CD4-positive, alpha-beta memory T cell (primary cell): ENCODE measurements around the gene NR5A1. TPM values are rescaled to one million over a fixed set of nuclear protein-coding genes. Genes with fewer than 3 reads are reported as not detected.
A peak's percentile ranks its signal among the peaks of the same experiment; 100 is the strongest.

Experiments used
- CTCF ChIA-PET: fragments of 350-600 bp; sonication (Branson Sonifier 250); formaldehyde crosslinking; loops from one replicate; lab custom pipeline; 2021; ENCODE audit warnings: inconsistent platforms; ENCODE audit not compliant: partially characterized antibody; lab: Charles Lee
- POLR2A ChIA-PET: fragments of 350-600 bp; sonication (Branson Sonifier 250); formaldehyde crosslinking; loops from one replicate; lab custom pipeline; 2021; ENCODE audit not compliant: partially characterized antibody; lab: Charles Lee
- DNase-seq, 5 donors: peaks; one replicate each; pipeline versions ENCODE4 v3.0.0 to v3.0.0-alpha.2; 2020 to 2022; ENCODE audit warnings: mixed read lengths in 1 of 5
- H3K27ac ChIP-seq: one replicate; pipeline ENCODE4 v1.7.0; 2013; ENCODE audit warnings: low read depth, low read length
- H3K27me3 ChIP-seq: 2 replicates; pipeline ENCODE4 v1.7.0; 2013; ENCODE audit warnings: mild to moderate bottlenecking, low read length, moderate library complexity; ENCODE audit not compliant: insufficient read depth
- H3K36me3 ChIP-seq: 2 replicates; pipeline ENCODE4 v1.7.0; 2013; ENCODE audit warnings: mild to moderate bottlenecking, low read length, moderate library complexity; ENCODE audit not compliant: insufficient read depth
- H3K4me1 ChIP-seq: 2 replicates; pipeline ENCODE4 v1.7.0; 2013; ENCODE audit warnings: mild to moderate bottlenecking, low read length, moderate library complexity; ENCODE audit not compliant: insufficient read depth
- H3K4me3 ChIP-seq, 2 donors: one replicate each; pipeline ENCODE4 v1.7.0; 2013; ENCODE audit warnings: low read length in 2 of 2, mild to moderate bottlenecking in 1 of 2
- H3K9me3 ChIP-seq, 2 donors: one replicate each; pipeline ENCODE4 v1.7.0; 2013; ENCODE audit warnings: low read length in 2 of 2, control low read depth in 1 of 2; ENCODE audit not compliant: control insufficient read depth in 1 of 2
- H3K27ac Mint-ChIP-seq, 7 donors: one replicate each; pipeline ENCODE4 v1.8.0; 2020 to 2021; ENCODE audit warnings: mixed read lengths in 7 of 7, mild to moderate bottlenecking in 6 of 7, inconsistent platforms in 3 of 7, moderate library complexity in 3 of 7
- H3K27me3 Mint-ChIP-seq, 2 donors: one replicate each; pipeline ENCODE4 v1.8.0; 2020 to 2021; ENCODE audit warnings: mixed read lengths in 2 of 2
- H3K36me3 Mint-ChIP-seq, 2 donors: one replicate each; pipeline ENCODE4 v1.8.0; 2020 to 2021; ENCODE audit warnings: mixed read lengths in 2 of 2, inconsistent platforms in 1 of 2, mild to moderate bottlenecking in 1 of 2
- H3K4me1 Mint-ChIP-seq, 4 donors: one replicate each; pipeline ENCODE4 v1.8.0; 2020 to 2021; ENCODE audit warnings: mixed read lengths in 4 of 4, mild to moderate bottlenecking in 1 of 4
- H3K4me3 Mint-ChIP-seq, 8 donors: one replicate each; pipeline ENCODE4 v1.8.0; 2020 to 2021; ENCODE audit warnings: mixed read lengths in 8 of 8, mild to moderate bottlenecking in 7 of 8, moderate library complexity in 6 of 8, inconsistent platforms in 3 of 8
- H3K9me3 Mint-ChIP-seq, 8 donors: one replicate each; pipeline ENCODE4 v1.8.0; 2020 to 2021; ENCODE audit warnings: mixed read lengths in 8 of 8, mild to moderate bottlenecking in 5 of 8, inconsistent platforms in 3 of 8, moderate library complexity in 1 of 8
- intact Hi-C: fragments of 100-400 bp; cut with micrococcal nuclease; formaldehyde crosslinking; loops from one replicate; pipeline ENCODE4 v1.15.1; 2023
- polyA plus RNA-seq, 2 donors: library from polyadenylated mRNA; unstranded; fragments of 300-500 nt; fragmentation: Illumina TruSeq; gene quantifications; one replicate each; pipeline ENCODE4 v1.2.3, GENCODE V29; 2021
- total RNA-seq, 2 experiments: library from RNA; stranded (reverse); gene quantifications; one replicate each; pipeline ENCODE4 v1.2.3, GENCODE V29; 2021

Gene NR5A1
- total RNA-seq: not detected
- polyA plus RNA-seq: not detected

GRCh38 chr9:124506931-124507879, at the start of gene NR5A1:
Gene NR5A1 (minus strand): TSS chr9:124507399. CDS start chr9:124503395, 4,004 bp downstream.
- Histone ChIP-seq H3K27me3 (no peaks in the 10 kb centered on the region), H3K4me3 (no peak within 1 kb of the TSS), H3K4me1 (no peaks in the 10 kb centered on the region), H3K27ac (no peak within 1 kb of the TSS), H3K9me3 (no peaks in the 10 kb centered on the region), H3K36me3 (no peaks in the 10 kb centered on the region)
- ChIA-PET POLR2A (no interaction called here), CTCF (no interaction called here)
- Mint-ChIP-seq H3K27me3 (peaks cover 12 to 17% of the 10 kb centered on the region in 2 donors), H3K36me3 (peaks cover 0 to 4% of the 10 kb centered on the region in 2 donors), H3K9me3 (peaks cover 0 to 2% (median 0%) of the 10 kb centered on the region in 8 donors), H3K27ac (no peak within 1 kb of the TSS), H3K4me3 (no peak within 1 kb of the TSS), H3K4me1 (peaks cover 3 to 8% (median 6%) of the 10 kb centered on the region in 4 donors)
- intact Hi-C loops: no loop called here
- DNase-seq: no peak

DNA sequence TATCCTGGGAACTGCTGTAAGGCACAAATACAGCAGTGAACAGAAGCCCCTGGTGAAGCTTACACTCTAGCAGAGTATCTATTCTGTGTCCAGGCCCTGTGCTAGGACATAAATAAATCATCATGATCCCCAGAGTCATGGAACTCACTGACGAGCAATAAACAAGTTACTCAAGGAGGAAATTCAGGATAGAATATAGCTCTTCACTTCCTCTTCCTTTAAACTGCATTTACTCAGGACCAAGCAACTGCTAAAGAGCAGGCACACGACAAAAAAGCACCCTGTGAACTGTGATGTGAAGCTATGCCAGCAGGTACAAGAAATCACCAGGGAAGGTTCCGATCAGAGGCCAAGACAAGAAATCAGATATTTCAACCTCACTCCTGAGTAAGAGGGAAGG, 47.8 kb upstream of the NR5A1 start:
- H3K9me3 ChIP-seq: no peaks in the 10 kb centered on the region
- peaks cover 6 to 10% of the 10 kb centered on the region in 2 donors for H3K27me3 Mint-ChIP-seq
- intact Hi-C loops: no loop called here
- no peak overlapping the region for H3K27ac ChIP-seq
- no peak overlapping the region for H3K4me3 Mint-ChIP-seq
- H3K27ac Mint-ChIP-seq: no peak overlapping the region
- no peaks in the 10 kb centered on the region for H3K36me3 Mint-ChIP-seq
- H3K36me3 ChIP-seq: no peaks in the 10 kb centered on the region
- DNase-seq: no peak
- no peaks in the 10 kb centered on the region for H3K4me1 ChIP-seq
- H3K4me3 ChIP-seq: no peak overlapping the region
- peaks cover 4% of the 10 kb centered on the region for H3K27me3 ChIP-seq
- no peaks in the 10 kb centered on the region for H3K4me1 Mint-ChIP-seq
- H3K9me3 Mint-ChIP-seq: no peaks in the 10 kb centered on the region
- POLR2A ChIA-PET: no interaction called here
- CTCF ChIA-PET: interaction anchor here (1.1 kb wide), 1 partner anchor 18 kb away, joined by 4 read pairs; no protein-coding TSS in a partner anchor

DNA sequence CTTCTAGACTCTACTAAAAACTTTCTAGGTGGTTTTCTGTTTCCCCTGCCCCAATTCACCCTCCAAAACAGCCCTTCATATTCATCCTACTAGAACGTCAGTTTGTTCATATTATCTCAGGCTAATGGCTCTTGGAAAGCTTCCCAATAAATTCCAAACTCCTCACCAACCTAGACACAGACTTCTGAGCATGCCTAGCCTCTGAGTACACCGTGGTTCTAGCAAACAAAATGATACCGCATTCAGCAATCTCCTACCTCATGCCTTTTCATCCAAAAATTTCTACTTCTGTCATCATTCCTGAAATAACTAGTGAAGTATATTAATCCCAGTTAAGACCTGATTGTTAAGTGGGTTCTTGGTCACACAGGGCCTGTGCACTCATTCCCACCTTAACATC, 46.5 kb upstream of the NR5A1 start:
- H3K27ac ChIP-seq: no peak overlapping the region
- Mint-ChIP-seq H3K27me3 (peaks cover 6 to 10% of the 10 kb centered on the region in 2 donors), H3K9me3 (no peaks in the 10 kb centered on the region), H3K27ac (no peak overlapping the region), H3K36me3 (no peaks in the 10 kb centered on the region), H3K4me3 (no peak overlapping the region), H3K4me1 (peaks cover 0 to 2% (median 0%) of the 10 kb centered on the region in 4 donors)
- H3K4me3 ChIP-seq: no peak overlapping the region
- no peaks in the 10 kb centered on the region for H3K4me1 ChIP-seq
- no peaks in the 10 kb centered on the region for H3K36me3 ChIP-seq
- no peak for DNase-seq
- H3K27me3 ChIP-seq: peaks cover 4% of the 10 kb centered on the region
- ChIA-PET CTCF (interaction anchor here (1.3 kb wide), 1 partner anchor 17 kb away, joined by 3 read pairs; no protein-coding TSS in a partner anchor), POLR2A (no interaction called here)
- no peaks in the 10 kb centered on the region for H3K9me3 ChIP-seq
- intact Hi-C loops: loop anchor here (5.0 kb wide), 1 partner anchor 159 kb away; no protein-coding TSS in a partner anchor

GRCh38 chr9:124552273-124552605, 45.0 kb upstream of the NR5A1 start:
- H3K9me3 ChIP-seq: no peaks in the 10 kb centered on the region
- Mint-ChIP-seq H3K9me3 (no peaks in the 10 kb centered on the region), H3K4me1 (peaks cover 0 to 2% (median 0%) of the 10 kb centered on the region in 4 donors), H3K4me3 (no peak overlapping the region), H3K27ac (no peak overlapping the region), H3K36me3 (no peaks in the 10 kb centered on the region), H3K27me3 (peaks cover 8 to 10% of the 10 kb centered on the region in 2 donors)
- DNase-seq: no peak
- no peaks in the 10 kb centered on the region for H3K36me3 ChIP-seq
- H3K4me1 ChIP-seq: no peaks in the 10 kb centered on the region
- no peak overlapping the region for H3K27ac ChIP-seq
- no peak overlapping the region for H3K4me3 ChIP-seq
- POLR2A ChIA-PET: no interaction called here
- CTCF ChIA-PET: no interaction called here
- intact Hi-C loops: loop anchor here (5.0 kb wide), 1 partner anchor 160 kb away; no protein-coding TSS in a partner anchor
- peaks cover 4% of the 10 kb centered on the region for H3K27me3 ChIP-seq

- Mint-ChIP-seq H3K4me3 (no peak overlapping the region), H3K36me3 (no peaks in the 10 kb centered on the region), H3K4me1 (peaks cover 0 to 2% (median 0%) of the 10 kb centered on the region in 4 donors), H3K9me3 (no peaks in the 10 kb centered on the region), H3K27me3 (peaks cover 11 to 13% of the 10 kb centered on the region in 2 donors), H3K27ac (no peak overlapping the region)
- CTCF ChIA-PET: interaction anchor here (0.9 to 1.1 kb wide), 2 partner anchors 10 to 15 kb away, joined by 3 to 4 read pairs; no protein-coding TSS in a partner anchor
- H3K4me3 ChIP-seq: no peak overlapping the region
- POLR2A ChIA-PET: no interaction called here
- no peaks in the 10 kb centered on the region for H3K36me3 ChIP-seq
- H3K4me1 ChIP-seq: no peaks in the 10 kb centered on the region
- peaks cover 4% of the 10 kb centered on the region for H3K27me3 ChIP-seq
- H3K9me3 ChIP-seq: no peaks in the 10 kb centered on the region
- peak in 1 of 5 donors; percentile 0 for DNase-seq
- H3K27ac ChIP-seq: no peak overlapping the region
- intact Hi-C loops: loop anchor here (5.0 kb wide), 1 partner anchor 161 kb away; no protein-coding TSS in a partner anchor
Observed at GRCh38 chr9:124551472-124552272, 44.5 kb upstream of the NR5A1 start.

- Histone ChIP-seq H3K9me3 (no peaks in the 10 kb centered on the region), H3K27me3 (peaks cover 4% of the 10 kb centered on the region), H3K4me3 (no peak overlapping the region), H3K4me1 (no peaks in the 10 kb centered on the region), H3K27ac (no peak overlapping the region), H3K36me3 (no peaks in the 10 kb centered on the region)
- CTCF ChIA-PET: interaction anchor here (0.6 kb wide), 1 partner anchor 18 kb away, joined by 3 read pairs; no protein-coding TSS in a partner anchor
- intact Hi-C loops: loop anchor here (5.0 kb wide), 1 partner anchor 162 kb away; no protein-coding TSS in a partner anchor
- DNase-seq: no peak
- Mint-ChIP-seq H3K27me3 (peaks cover 5 to 10% of the 10 kb centered on the region in 2 donors), H3K4me1 (peaks cover 0 to 2% (median 0%) of the 10 kb centered on the region in 4 donors), H3K36me3 (no peaks in the 10 kb centered on the region), H3K4me3 (no peak overlapping the region), H3K27ac (no peak overlapping the region), H3K9me3 (no peaks in the 10 kb centered on the region)
- POLR2A ChIA-PET: no interaction called here
Observed at GRCh38 chr9:124550072-124550471, 42.9 kb upstream of the NR5A1 start.
